Muscle of back (tissue), 11 donors: ENCODE measurements around the gene PI16. TPM values are rescaled to one million over a fixed set of nuclear protein-coding genes. Genes with fewer than 3 reads are reported as not detected.

Experiments used
- DNase-seq, 3 donors: peaks; one replicate each; pipeline versions ENCODE4 v3.0.0 to v3.0.0-alpha.2; 2013
- polyA plus RNA-seq, 10 donors: library from polyadenylated mRNA; unstranded; fragments of 120-200 nt; gene quantifications; one replicate each; pipeline ENCODE4 v1.2.1, GENCODE V29; 2013; ENCODE audit not compliant: insufficient read length in 10 of 10

PI16 gene
- polyA plus RNA-seq, 10 donors, result 7.0 to 78.0 (median 27.0) TPM

DNA sequence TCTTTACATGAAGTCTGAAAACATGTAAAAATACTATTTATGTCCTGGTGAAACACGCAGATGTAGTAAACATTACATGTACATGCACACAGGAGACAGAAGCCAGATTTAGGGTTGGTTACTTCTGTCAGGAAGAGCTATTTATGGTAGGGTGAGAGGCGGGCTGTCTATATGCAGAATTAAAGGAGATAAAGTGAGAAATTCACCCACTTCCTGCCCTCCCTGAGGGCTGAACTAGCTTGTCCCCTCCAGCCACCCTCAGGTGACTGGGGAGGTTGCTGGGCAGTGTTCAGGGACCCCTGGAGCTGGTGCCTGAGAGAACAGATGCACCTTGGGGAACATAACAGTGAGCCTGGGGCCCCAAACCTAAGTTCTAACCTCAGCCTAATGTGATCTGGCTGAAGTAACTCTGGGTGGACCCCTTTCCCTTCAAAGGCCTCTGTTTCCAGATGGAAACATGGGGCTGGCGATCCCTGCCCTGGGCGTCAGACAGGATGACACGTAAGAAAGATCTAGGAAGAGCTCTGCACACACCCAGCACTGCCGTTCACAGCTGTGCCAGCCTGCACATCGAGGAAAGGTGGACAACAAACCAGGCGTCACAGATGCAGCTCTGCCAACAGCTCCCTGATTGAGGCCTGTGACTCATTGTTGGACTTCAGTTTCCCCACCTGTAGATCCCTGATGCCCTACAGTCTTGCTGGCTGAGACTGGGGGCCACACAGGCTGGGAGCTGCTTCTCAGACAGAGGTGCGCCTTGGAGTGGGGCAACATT is 1.3 kb downstream of the PI16 start:
- no peak for DNase-seq

GRCh38 chr6:36956446-36956820 is 1.9 kb downstream of the PI16 start:
- no peak for DNase-seq

- no peak for DNase-seq
Measured at GRCh38 chr6:36957773-36958271, 3.3 kb downstream of the PI16 start.

GRCh38 chr6:36958775-36959554 is 4.4 kb downstream of the PI16 start:
- no peak for DNase-seq

DNA sequence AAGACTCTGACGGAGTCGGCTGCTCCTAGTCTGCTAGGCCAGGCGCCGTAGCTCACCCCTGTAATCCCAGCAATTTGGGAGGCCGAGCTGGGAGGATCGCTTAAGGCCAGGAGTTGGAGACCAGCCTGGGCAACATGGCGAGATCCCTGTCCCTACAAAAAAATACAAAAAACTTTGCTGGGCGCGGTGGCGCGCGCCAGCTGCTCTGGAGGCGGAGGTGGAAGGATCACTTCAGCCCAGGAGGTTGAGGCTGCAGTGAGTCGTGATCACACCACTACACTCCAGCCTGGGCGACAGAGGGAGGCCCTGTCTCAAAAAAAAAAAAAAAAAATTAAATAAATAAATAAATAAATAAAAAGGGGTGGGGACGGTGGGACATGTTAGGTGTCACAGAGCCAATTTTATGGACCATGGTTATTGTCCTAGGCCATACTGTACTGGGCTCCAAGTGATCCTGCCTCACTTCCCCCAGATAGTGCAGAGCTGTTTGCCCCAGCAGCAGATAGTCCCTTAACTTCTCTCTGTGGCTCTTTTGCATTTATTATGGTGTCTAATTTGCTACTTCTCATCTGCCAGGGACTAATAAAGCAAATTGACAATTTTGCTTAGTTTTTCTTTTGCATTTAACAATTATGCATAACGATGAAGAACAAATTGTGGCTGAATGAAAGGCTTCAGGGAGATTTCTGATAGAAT is 5.2 kb downstream of the PI16 start:
- no peak for DNase-seq

GRCh38 chr6:36961441-36962435 is 7.2 kb downstream of the PI16 start:
- DNase-seq, result no peak

GRCh38 chr6:36962874-36963273 is 8.3 kb downstream of the PI16 start:
- peak in 2 of 3 donors; percentile 53 to 65 for DNase-seq

DNA sequence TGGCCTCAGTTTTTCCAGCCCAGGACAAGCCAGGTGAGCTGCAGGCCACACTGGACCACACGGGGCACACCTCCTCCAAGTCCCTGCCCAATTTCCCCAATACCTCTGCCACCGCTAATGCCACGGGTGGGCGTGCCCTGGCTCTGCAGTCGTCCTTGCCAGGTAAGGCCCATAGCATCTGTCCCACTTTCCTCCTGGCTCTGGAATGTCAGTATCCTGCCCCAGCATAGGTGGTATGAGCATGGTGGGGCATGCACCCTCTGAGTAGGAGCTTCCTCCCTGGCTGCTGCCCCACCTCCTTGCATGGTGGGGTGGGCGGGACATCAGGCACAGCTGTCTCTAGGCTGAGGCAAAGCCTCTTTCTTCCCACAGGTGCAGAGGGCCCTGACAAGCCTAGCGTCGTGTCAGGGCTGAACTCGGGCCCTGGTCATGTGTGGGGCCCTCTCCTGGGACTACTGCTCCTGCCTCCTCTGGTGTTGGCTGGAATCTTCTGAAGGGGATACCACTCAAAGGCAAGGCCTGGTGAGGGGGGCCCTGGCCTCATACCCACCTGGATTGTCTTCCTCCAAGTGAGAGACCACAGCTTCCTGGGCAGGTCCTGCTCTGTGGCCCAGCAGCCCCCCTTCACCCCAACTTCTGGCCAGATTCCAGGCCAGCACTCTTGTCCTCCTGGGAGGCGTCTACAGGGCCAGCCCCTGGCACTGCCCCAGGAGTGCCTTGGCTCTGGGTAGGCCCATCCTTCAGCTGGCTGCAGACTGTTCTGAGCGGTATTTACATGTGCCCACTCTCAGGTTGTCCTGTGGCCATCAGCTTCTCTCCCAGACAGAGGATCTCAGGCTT is 9.1 kb downstream of the PI16 start:
- no peak for DNase-seq

GRCh38 chr6:36964349-36964748 is 9.8 kb downstream of the PI16 start:
- DNase-seq, result no peak

GRCh38 chr6:36964908-36965307 is 10.4 kb downstream of the PI16 start:
- no peak for DNase-seq

GRCh38 chr6:36967301-36967700 is 12.8 kb downstream of the PI16 start:
- no peak for DNase-seq

DNA sequence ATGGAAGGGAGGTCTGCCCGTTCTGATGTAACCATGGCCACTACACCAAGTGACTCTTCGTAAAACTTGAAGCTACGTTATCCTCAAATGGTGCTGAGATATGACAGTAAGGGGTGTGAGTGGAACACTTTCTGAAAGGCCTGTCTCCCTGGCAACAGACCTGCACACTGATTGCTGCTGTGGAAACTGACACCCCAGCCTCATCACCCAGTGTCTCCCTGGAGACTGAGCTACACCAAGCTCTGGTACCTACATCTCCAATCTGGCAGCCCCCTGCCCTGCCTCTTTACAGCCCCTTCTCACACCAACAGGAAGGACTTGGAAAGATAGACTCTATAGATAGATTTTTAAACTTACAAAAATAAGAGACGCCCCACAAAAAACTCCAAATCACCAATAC is 13.2 kb downstream of the PI16 start:
- DNase-seq, result no peak

DNA sequence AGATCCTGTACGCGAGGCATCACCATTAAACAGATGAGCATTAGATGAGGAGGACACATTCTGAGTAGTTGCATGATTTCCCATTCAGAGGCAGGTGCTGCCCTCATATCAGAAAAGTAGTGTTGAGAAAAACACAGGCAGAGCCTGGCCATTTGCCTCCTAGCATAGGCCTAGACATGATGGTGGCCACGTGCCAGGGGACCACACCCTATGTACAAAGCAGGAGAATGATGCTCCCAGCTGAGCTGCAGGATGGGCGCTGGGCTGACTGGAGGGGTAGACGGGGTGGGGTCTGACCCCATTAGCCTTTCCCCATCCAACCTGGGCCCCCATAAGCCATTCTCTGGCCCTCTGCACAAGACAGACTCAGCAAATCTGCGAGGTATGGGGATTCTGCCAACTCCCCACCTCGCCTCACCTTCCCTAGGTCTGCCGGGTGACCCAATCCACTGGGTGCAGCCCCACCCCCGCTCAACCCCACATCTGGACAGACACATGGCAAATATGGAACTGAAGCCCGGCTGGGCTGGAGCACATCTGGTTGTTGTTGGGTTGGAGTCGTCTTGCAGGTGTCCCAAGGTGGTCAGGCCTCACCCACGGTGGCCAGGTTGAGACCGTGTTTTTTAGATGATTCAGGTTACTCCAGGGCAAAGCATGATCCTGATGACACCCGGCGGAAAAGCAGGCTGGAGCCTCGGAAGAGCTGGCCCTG is 13.9 kb downstream of the PI16 start:
- no peak for DNase-seq

- DNase-seq, result no peak
Measured at GRCh38 chr6:36969240-36969691, 14.7 kb downstream of the PI16 start.

DNA sequence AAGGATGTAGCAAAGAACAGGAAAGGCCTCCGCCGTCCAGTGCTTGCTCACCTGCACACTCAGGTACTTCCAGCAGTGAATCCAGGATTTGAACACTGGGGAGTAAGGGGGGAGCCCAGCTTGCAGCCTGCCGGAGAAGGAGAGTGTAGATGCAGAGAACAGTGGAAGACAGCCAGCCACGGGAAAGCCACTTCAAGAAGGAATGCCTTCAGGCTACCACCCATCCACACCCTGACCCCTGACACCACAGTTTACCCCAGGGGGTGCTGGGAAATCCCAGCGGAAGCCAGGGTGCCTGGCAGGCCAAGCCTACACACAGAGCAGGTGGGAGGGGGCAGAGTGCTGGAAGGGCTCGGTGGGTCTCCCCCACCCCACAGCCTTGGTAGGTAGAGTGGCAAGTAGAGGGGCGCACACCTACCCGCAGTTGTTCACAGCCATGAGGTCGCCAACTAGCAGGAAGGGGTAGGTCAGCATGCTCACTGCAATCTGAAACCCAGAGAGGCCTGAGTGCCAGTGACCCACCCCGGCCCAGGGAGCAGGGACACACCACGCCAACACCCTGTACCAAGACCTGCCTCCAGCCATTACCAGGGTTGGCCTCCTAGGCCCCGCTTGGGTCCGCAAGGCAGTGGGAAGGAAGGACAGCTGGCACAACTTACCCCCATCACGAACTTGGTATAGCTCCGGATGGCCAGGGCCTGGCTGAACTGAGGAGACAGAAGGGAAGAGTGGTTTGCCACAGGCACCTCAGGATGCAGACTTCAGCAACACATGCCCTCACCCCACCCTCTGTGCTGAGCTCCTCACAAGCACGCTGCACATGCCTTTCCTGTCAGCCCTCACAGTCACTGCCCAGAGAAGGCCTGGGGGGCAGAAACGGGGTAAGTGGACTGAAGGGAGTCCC is 15.7 kb downstream of the PI16 start:
- DNase-seq, result no peak

- DNase-seq, result no peak
Measured at GRCh38 chr6:36970892-36971842, 16.6 kb downstream of the PI16 start.
